Ectodermal cell (in vitro differentiated cells): Measurements from ENCODE around the gene SLC10A3.
A peak's percentile ranks its signal among the peaks of the same experiment; 100 is the strongest.

ENCODE experiments used
- H3K27ac ChIP-seq: 2 replicates; pipeline ENCODE4 v1.7.0; 2013; ENCODE audit warnings: mild to moderate bottlenecking, low read depth, low read length; ENCODE audit not compliant: insufficient read depth, poor library complexity, severe bottlenecking
- H3K27me3 ChIP-seq: 2 replicates; pipeline ENCODE4 v1.7.0; 2013; ENCODE audit warnings: mild to moderate bottlenecking, low read length; ENCODE audit not compliant: insufficient read depth, control insufficient read depth, poor library complexity, severe bottlenecking
- H3K36me3 ChIP-seq: one replicate; pipeline ENCODE4 v1.7.0; 2013; ENCODE audit warnings: low read length; ENCODE audit not compliant: control insufficient read depth, insufficient read depth
- H3K4me1 ChIP-seq: one replicate; pipeline ENCODE4 v1.7.0; 2013; ENCODE audit warnings: low read length; ENCODE audit not compliant: control insufficient read depth, insufficient read depth
- H3K4me3 ChIP-seq: 2 replicates; pipeline ENCODE4 v1.7.0; 2013; ENCODE audit warnings: low read depth, low read length, control low read depth; ENCODE audit not compliant: insufficient read depth
- H3K9me3 ChIP-seq: 2 replicates; pipeline ENCODE4 v1.7.0; 2013; ENCODE audit warnings: mild to moderate bottlenecking, low read length, moderate library complexity; ENCODE audit not compliant: control insufficient read depth
- WGBS, 2 experiments: methylation state at CpG; one replicate each; pipeline ENCODE4 v1.1.7; 2013; ENCODE audit warnings: missing lambda C conversion rate in 2 of 2; 5-methylcytosine and 5-hydroxymethylcytosine counted together

Gene SLC10A3

GRCh38 chrX:154483325-154483724 lies 7.1 kb downstream of the SLC10A3 start:
- Histone ChIP-seq H3K27me3 (peaks cover 4% of the 10 kb centered on the region), H3K4me1 (peaks cover 5% of the 10 kb centered on the region), H3K9me3 (no peaks in the 10 kb centered on the region), H3K36me3 (no peaks in the 10 kb centered on the region), H3K27ac (no peak overlapping the region), H3K4me3 (no peak overlapping the region)
- 92 to 93% methylated on average over 7 of the region's 7 CpGs for WGBS, 2 experiments

- Histone ChIP-seq H3K9me3 (no peaks in the 10 kb centered on the region), H3K27ac (no peak overlapping the region), H3K36me3 (no peaks in the 10 kb centered on the region), H3K4me1 (peaks cover 5% of the 10 kb centered on the region), H3K27me3 (peaks cover 4% of the 10 kb centered on the region), H3K4me3 (no peak overlapping the region)
- 89 to 90% methylated on average over 7 of the region's 7 CpGs for WGBS, 2 experiments
These were observed 7.6 kb downstream of the SLC10A3 start for GRCh38 chrX:154482786-154483185.

GRCh38 chrX:154481911-154482601 lies 8.4 kb downstream of the SLC10A3 start:
- Histone ChIP-seq H3K4me1 (peaks cover 5% of the 10 kb centered on the region), H3K36me3 (no peaks in the 10 kb centered on the region), H3K9me3 (no peaks in the 10 kb centered on the region), H3K4me3 (no peak overlapping the region), H3K27me3 (peaks cover 4% of the 10 kb centered on the region), H3K27ac (no peak overlapping the region)
- WGBS, 2 experiments = 85 to 87% methylated on average over 14 of the region's 14 CpGs

DNA sequence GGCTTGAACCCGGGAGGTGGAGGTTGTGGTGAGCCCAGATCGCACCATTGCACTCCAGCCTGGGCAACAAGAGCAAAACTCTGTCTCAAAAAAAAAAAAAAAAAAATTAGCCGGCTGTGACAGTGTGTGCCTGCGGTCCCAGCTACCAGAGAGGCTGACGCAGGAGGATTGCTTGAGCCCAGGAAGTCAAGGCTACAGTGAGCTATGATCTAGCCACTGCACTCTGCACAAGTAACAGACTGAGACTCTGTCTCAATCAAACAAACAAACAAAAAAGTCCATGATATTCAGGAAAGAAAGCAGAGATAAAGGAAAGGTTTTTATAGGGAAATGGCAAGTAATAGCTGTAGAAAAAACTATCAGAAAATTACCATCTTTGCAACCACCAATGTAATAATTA lies 9.2 kb downstream of the SLC10A3 start:
- WGBS, 2 experiments = 92% methylated on average over 3 to 4 of the region's 5 CpGs

DNA sequence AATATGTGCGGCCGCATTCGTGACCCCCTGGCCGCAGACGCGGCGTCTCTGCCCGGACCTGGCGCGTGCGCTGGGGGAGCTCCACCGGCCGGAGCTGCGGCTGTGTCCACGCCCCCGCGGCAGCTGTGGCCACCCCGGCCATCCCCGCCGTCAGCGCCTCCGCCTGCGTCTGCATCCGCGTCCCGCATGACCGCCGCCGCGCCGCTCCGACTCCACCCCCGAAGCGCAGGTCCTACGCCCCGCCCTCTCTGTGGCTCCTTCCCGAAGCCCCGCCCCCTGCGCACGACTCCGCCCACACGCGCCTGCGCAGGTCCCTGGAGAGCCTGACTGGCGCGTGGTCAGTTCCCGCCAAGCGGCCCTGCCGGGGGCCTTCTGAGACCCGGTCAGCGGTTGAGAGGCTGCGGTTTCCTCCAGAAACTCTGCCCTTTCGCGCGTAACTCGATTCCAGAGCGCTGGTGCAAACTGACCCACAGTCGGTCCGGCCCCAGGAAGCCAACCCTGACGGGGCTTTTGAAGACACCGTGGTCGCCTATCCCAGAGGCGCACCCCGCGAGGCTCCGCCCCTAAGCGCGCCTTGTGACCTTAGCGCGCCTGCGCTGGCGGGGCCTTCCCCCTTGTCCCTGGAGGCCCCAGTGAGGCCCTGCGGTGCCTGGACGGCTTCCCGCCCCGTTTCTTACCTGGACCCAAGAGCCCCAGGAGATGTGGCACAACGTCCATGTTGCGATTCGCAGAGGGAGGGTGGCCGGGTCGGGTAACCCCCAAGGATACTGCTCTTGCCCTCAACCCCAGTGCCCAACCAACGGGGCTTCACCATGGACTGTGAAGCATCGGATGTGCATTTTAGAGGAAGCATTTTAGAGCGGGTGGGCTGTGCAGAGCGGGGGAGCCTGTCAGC lies 11.5 kb downstream of the SLC10A3 start, which contains the start of gene LAGE3:
Gene LAGE3 (minus strand): TSS at position 554 of the 895 bp plus-strand sequence. CDS start 366 bp downstream, at position 188.
- 8 to 10% methylated on average over 85 of the region's 85 CpGs for WGBS, 2 experiments
- no peak within 1 kb of the TSS for H3K27ac ChIP-seq

More for the DNA sequence above, 9.2 kb downstream of the SLC10A3 start:
- no peak overlapping the region for H3K4me3 ChIP-seq
- no peaks in the 10 kb centered on the region for H3K9me3 ChIP-seq
- peaks cover 4% of the 10 kb centered on the region for H3K27me3 ChIP-seq
- no peaks in the 10 kb centered on the region for H3K36me3 ChIP-seq
- H3K4me1 ChIP-seq = peaks cover 5% of the 10 kb centered on the region
- no peak overlapping the region for H3K27ac ChIP-seq

GRCh38 chrX:154477891-154478477 lies 12.4 kb downstream of the SLC10A3 start:
- no peak overlapping the region for H3K27ac ChIP-seq
- WGBS, 2 experiments = 78% methylated on average over 24 of the region's 24 CpGs

More for the DNA sequence above, 11.5 kb downstream of the SLC10A3 start, which contains the start of gene LAGE3:
- Histone ChIP-seq H3K27me3 (no peaks in the 10 kb centered on the region), H3K4me3 (peak within 1 kb of the TSS; percentile 39), H3K9me3 (no peaks in the 10 kb centered on the region), H3K36me3 (no peaks in the 10 kb centered on the region), H3K4me1 (no peaks in the 10 kb centered on the region)

DNA sequence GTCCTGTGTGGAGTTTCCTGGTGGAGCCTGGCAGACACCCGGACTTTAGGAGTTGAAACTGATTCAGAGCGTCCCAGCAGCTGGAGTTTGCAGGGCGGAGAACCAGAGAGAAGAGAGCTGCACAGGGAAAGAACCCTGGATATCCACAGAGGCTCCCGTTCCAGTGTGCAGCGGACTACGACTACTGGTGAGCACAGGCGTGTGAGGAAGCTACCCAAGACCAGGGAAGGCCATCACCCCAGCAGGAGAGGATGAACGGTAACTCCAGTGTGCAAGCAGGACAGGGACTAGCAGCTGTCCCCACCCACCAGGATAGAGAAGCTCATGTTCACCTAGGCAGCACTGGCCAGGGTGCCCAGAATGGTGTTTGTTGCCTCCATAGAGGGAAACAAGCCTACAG lies 13.6 kb downstream of the SLC10A3 start:
- Histone ChIP-seq H3K4me1 (no peaks in the 10 kb centered on the region), H3K36me3 (no peaks in the 10 kb centered on the region), H3K4me3 (no peak overlapping the region), H3K27ac (no peak overlapping the region), H3K9me3 (no peaks in the 10 kb centered on the region), H3K27me3 (no peaks in the 10 kb centered on the region)
- WGBS, 2 experiments = 94 to 96% methylated on average over 8 of the region's 8 CpGs

More at GRCh38 chrX:154477891-154478477, 12.4 kb downstream of the SLC10A3 start:
- H3K27me3 ChIP-seq = no peaks in the 10 kb centered on the region
- peak overlapping the region; percentile 39 for H3K4me3 ChIP-seq
- no peaks in the 10 kb centered on the region for H3K4me1 ChIP-seq
- no peaks in the 10 kb centered on the region for H3K9me3 ChIP-seq
- no peaks in the 10 kb centered on the region for H3K36me3 ChIP-seq

- Histone ChIP-seq H3K27ac (no peak overlapping the region), H3K36me3 (no peaks in the 10 kb centered on the region), H3K4me1 (no peaks in the 10 kb centered on the region), H3K4me3 (no peak overlapping the region), H3K27me3 (no peaks in the 10 kb centered on the region), H3K9me3 (no peaks in the 10 kb centered on the region)
- WGBS, 2 experiments = 95 to 98% methylated on average over 7 of the region's 7 CpGs
These were observed 16.7 kb downstream of the SLC10A3 start for GRCh38 chrX:154473683-154474082.

- no peak overlapping the region for H3K4me3 ChIP-seq
- H3K9me3 ChIP-seq = no peaks in the 10 kb centered on the region
- no peak overlapping the region for H3K27ac ChIP-seq
- H3K27me3 ChIP-seq = no peaks in the 10 kb centered on the region
- 90% methylated on average over 28 of the region's 28 CpGs for WGBS, 2 experiments
- H3K4me1 ChIP-seq = no peaks in the 10 kb centered on the region
- no peaks in the 10 kb centered on the region for H3K36me3 ChIP-seq
These were observed 17.5 kb downstream of the SLC10A3 start for GRCh38 chrX:154472685-154473632.
